Diencephalon (tissue), 1 donor: ENCODE results near the gene CHTF18. TPM values are rescaled to one million over a fixed set of nuclear protein-coding genes. Genes with fewer than 3 reads are reported as not detected.

Source experiments
- small RNA-seq: library from RNA; depleted of rRNA; stranded (forward); fragments of <200 nt; gene quantifications from one replicate; pipeline ENCODE3, GENCODE V24; 2014
- total RNA-seq: library from RNA; depleted of rRNA; stranded (reverse); fragments of >200 nt; gene quantifications from one replicate; pipeline ENCODE4 v1.2.3, GENCODE V29; 2014

CHTF18 gene
- 7.2 TPM for total RNA-seq

GRCh38 chr16:788399-789126 is at the start of gene CHTF18:
Gene CHTF18 (plus strand): TSS chr16:788620. CDS start chr16:788685, 65 bp downstream.

GRCh38 chr16:740764-741505 is 47.5 kb upstream of the CHTF18 start, which contains the start of gene CIAO3:
Gene CIAO3 (minus strand): TSS chr16:740997. CDS start chr16:740985, 12 bp downstream.

GRCh38 chr16:760545-761343 is 27.7 kb upstream of the CHTF18 start, which contains the start of gene MSLN:
Gene MSLN (plus strand): TSS chr16:760734. CDS start chr16:762681, 1,947 bp downstream.

GRCh38 chr16:787978-788398 is 432 bp upstream of the CHTF18 start, which contains the start of gene RPUSD1:
Gene RPUSD1 (minus strand): TSS chr16:788381. CDS start chr16:787737, 644 bp downstream.

GRCh38 chr16:799948-800833 is 11.8 kb downstream of the CHTF18 start, which contains the start of gene GNG13:
Gene GNG13 (minus strand): TSS chr16:800734. CDS start chr16:799077, 1,657 bp downstream.

Small RNA genes lying within 50 kb of the gene (small RNA-seq; reads per million reads assigned to genes)
- not detected for gene MIR662

Other genes starting within 250 kb of the CHTF18 start
- gene PRR35, start 228.2 kb upstream of the CHTF18 start, total RNA-seq: not detected
- 0.69 TPM for gene NHLRC4, start 221.6 kb upstream of the CHTF18 start, total RNA-seq
- 28.8 TPM for gene PIGQ, start 218.7 kb upstream of the CHTF18 start, total RNA-seq
- 24.2 TPM for gene RAB40C, start 198.6 kb upstream of the CHTF18 start, total RNA-seq
- gene WFIKKN1, start 157.6 kb upstream of the CHTF18 start, total RNA-seq: 0.46 TPM
- gene METTL26, start 152.3 kb upstream of the CHTF18 start, total RNA-seq: 30.7 TPM
- gene MCRIP2, start 146.8 kb upstream of the CHTF18 start, total RNA-seq: 13.8 TPM
- gene WDR90, start 139.3 kb upstream of the CHTF18 start, total RNA-seq: 12.5 TPM
- 33.7 TPM for gene RHOT2, start 120.5 kb upstream of the CHTF18 start, total RNA-seq
- gene RHBDL1, start 112.9 kb upstream of the CHTF18 start, total RNA-seq: 7.4 TPM
- 81.2 TPM for gene STUB1, start 108.2 kb upstream of the CHTF18 start, total RNA-seq
- 23.5 TPM for gene JMJD8, start 104.3 kb upstream of the CHTF18 start, total RNA-seq
- 5.1 TPM for gene WDR24, start 98.2 kb upstream of the CHTF18 start, total RNA-seq
- gene FBXL16, start 82.8 kb upstream of the CHTF18 start, total RNA-seq: 10.8 TPM
- gene METRN, start 73.5 kb upstream of the CHTF18 start, total RNA-seq: 74.5 TPM
- gene ANTKMT, start 67.5 kb upstream of the CHTF18 start, total RNA-seq: 19.6 TPM
- gene CCDC78, start 62.2 kb upstream of the CHTF18 start, total RNA-seq: 8.8 TPM
- gene HAGHL, start 61.5 kb upstream of the CHTF18 start, total RNA-seq: 12.2 TPM
- 51.4 TPM for gene CIAO3, start 47.6 kb upstream of the CHTF18 start, total RNA-seq
- gene MSLN, start 27.9 kb upstream of the CHTF18 start, total RNA-seq: not detected
- gene RPUSD1, start 239 bp upstream of the CHTF18 start, total RNA-seq: 13.6 TPM
- gene GNG13, start 12.1 kb downstream of the CHTF18 start, total RNA-seq: not detected
- 13.4 TPM for gene LMF1, start 182.4 kb downstream of the CHTF18 start, total RNA-seq
- gene SOX8, start 193.2 kb downstream of the CHTF18 start, total RNA-seq: 49.4 TPM